SK-N-SH (cell line): Measurements from ENCODE around the gene PRDM15. TPM values are rescaled to one million over a fixed set of nuclear protein-coding genes. Genes with fewer than 3 reads are reported as not detected.
A peak's percentile ranks its signal among the peaks of the same experiment; 100 is the strongest.

ENCODE experiments used
- CTCF ChIA-PET: fragments of 300-600, 350-600 bp; formaldehyde crosslinking; extraction: SDS; loops from one replicate; lab custom pipeline; 2021; lab: Yijun Ruan, JAX
- POLR2A ChIA-PET: fragments of 350-600 bp; sonication (Branson Sonifier 250); formaldehyde crosslinking; extraction: SDS; loops from one replicate; lab custom pipeline; 2020; ENCODE audit warnings: antibody characterized with exemption, inconsistent platforms; lab: Yijun Ruan, JAX
- DNase-seq: peaks from one replicate; pipeline ENCODE4 v3.0.0; 2012
- H2AFZ ChIP-seq: fragments of 200-600 bp; sonication (generic); 2 replicates; pipeline ENCODE4 v1.8.1; 2016; ENCODE audit warnings: antibody characterized with exemption, mild to moderate bottlenecking, low read depth
- H3F3A ChIP-seq: fragments of 200-600 bp; sonication (generic); replicated peaks from 2 replicates; pipeline ENCODE3; 2016; ENCODE audit warnings: antibody characterized with exemption, mild to moderate bottlenecking; ENCODE audit not compliant: insufficient read depth
- H3K27ac ChIP-seq, 2 experiments: fragments of 200-500 bp in 1 of 2; fragments of 200-600 bp in 1 of 2; sonication (Bioruptor generic) in 1 of 2; sonication (generic), shearing (Covaris generic) in 1 of 2; 2 replicates each; pipeline versions ENCODE4 v1.5.1 to v1.6.1; 2014 to 2016; ENCODE audit warnings: low read depth in 2 of 2, inconsistent platforms in 1 of 2, low read length in 1 of 2, mild to moderate bottlenecking in 1 of 2, mixed read lengths in 1 of 2
- H3K27me3 ChIP-seq: fragments of 200-600 bp; sonication (generic), shearing (Covaris generic); 2 replicates; pipeline ENCODE4 v1.6.1; 2016; ENCODE audit warnings: mixed run types; ENCODE audit not compliant: insufficient read depth
- H3K36me3 ChIP-seq, 2 experiments: fragments of 200-500 bp in 1 of 2; fragments of 200-600 bp in 1 of 2; sonication (Bioruptor generic) in 1 of 2; sonication (generic) in 1 of 2; replicated peaks in 1 of 2; 2 replicates each; pipeline versions ENCODE3 to v1.5.1; 2014 to 2016; ENCODE audit warnings: low read length in 1 of 2, mild to moderate bottlenecking in 1 of 2; ENCODE audit not compliant: insufficient read depth in 2 of 2, control insufficient read depth in 1 of 2
- H3K4me1 ChIP-seq, 2 experiments: fragments of 200-500 bp in 1 of 2; fragments of 200-600 bp in 1 of 2; sonication (Bioruptor generic) in 1 of 2; sonication (generic), shearing (Covaris generic) in 1 of 2; 2 replicates each; pipeline versions ENCODE4 v1.5.1 to v1.6.1; 2014 to 2016; ENCODE audit warnings: low read depth in 1 of 2, low read length in 1 of 2, mixed run types in 1 of 2; ENCODE audit not compliant: insufficient read depth in 2 of 2, control insufficient read depth in 1 of 2
- H3K4me2 ChIP-seq: fragments of 200-600 bp; sonication (generic), shearing (Covaris generic); 2 replicates; pipeline ENCODE4 v1.6.1; 2017; ENCODE audit warnings: mixed run types
- H3K4me3 ChIP-seq, 2 experiments: fragments of 200-500 bp in 1 of 2; fragments of 200-600 bp in 1 of 2; sonication (Bioruptor generic) in 1 of 2; sonication (generic), shearing (Covaris generic) in 1 of 2; 2 replicates each; pipeline versions ENCODE4 v1.5.1 to v1.8.1; 2014 to 2016; ENCODE audit warnings: low read depth in 2 of 2, inconsistent platforms in 1 of 2, low read length in 1 of 2, mild to moderate bottlenecking in 1 of 2, mixed read lengths in 1 of 2, moderate library complexity in 1 of 2
- H3K79me2 ChIP-seq: fragments of 200-600 bp; sonication (generic); 2 replicates; pipeline ENCODE4 v1.8.1; 2017; ENCODE audit warnings: mild to moderate bottlenecking; ENCODE audit not compliant: insufficient read depth
- H3K9ac ChIP-seq: fragments of 200-600 bp; sonication (generic); 2 replicates; pipeline ENCODE4 v1.6.1; 2017; ENCODE audit warnings: mixed run types
- H3K9me2 ChIP-seq: fragments of 200-600 bp; sonication (generic); 2 replicates; pipeline ENCODE4 v1.6.1; 2017; ENCODE audit warnings: mixed run types
- H3K9me3 ChIP-seq: fragments of 200-600 bp; sonication (generic); 2 replicates; pipeline ENCODE4 v1.6.1; 2017; ENCODE audit warnings: mixed run types, mild to moderate bottlenecking, moderate library complexity
- H4K20me1 ChIP-seq: fragments of 200-600 bp; sonication (generic); 2 replicates; pipeline ENCODE4 v1.6.1; 2017; ENCODE audit warnings: mild to moderate bottlenecking, mixed run types; ENCODE audit not compliant: insufficient read depth
- JUND ChIP-seq: IDR thresholded peaks from 2 replicates; pipeline ENCODE4 v1.4.0; 2012
- MAX ChIP-seq: IDR thresholded peaks from 2 replicates; pipeline ENCODE4 v1.4.0; 2012; ENCODE audit warnings: low read depth
- MXI1 ChIP-seq: IDR thresholded peaks from 2 replicates; pipeline ENCODE4 v1.6.1; 2012; ENCODE audit warnings: mild to moderate bottlenecking, low read depth, low read length, improper control_type of control experiment
- NFIC ChIP-seq: IDR thresholded peaks from 2 replicates; pipeline ENCODE4 v1.4.0; 2012; ENCODE audit warnings: borderline replicate concordance
- RFX5 ChIP-seq: IDR thresholded peaks from 2 replicates; pipeline ENCODE4 v1.6.1; 2012; ENCODE audit warnings: mild to moderate bottlenecking, improper control_type of control experiment, low read length
- SIN3A ChIP-seq: IDR thresholded peaks from 2 replicates; pipeline ENCODE4 v1.6.1; 2012; ENCODE audit warnings: low read depth, mild to moderate bottlenecking, low read length, moderate library complexity, borderline replicate concordance
- TAF1 ChIP-seq: IDR thresholded peaks from 2 replicates; pipeline ENCODE4 v1.6.1; 2012; ENCODE audit warnings: low read depth, mild to moderate bottlenecking, low read length, moderate library complexity, borderline replicate concordance
- WGBS: methylation state at CpG from one replicate; pipeline ENCODE4 v1.1.6; 2017; ENCODE audit warnings: low lambda C conversion rate; 5-methylcytosine and 5-hydroxymethylcytosine counted together
- polyA plus RNA-seq, 3 experiments: library from polyadenylated mRNA; depleted of rRNA; stranded (reverse); fragments of >200 nt; gene quantifications; 2 replicates each; pipeline ENCODE4 v1.2.3, GENCODE V29; 2012
- TF ChIP-seq, protein P1 (sequence below): IDR thresholded peaks from 2 replicates; pipeline ENCODE4 v1.4.0; 2012; ENCODE audit warnings: low read depth, borderline replicate concordance

The PRDM15 gene
- polyA plus RNA-seq, 1 of the 3 experiments (the other 2 are of a cell fraction), result 7.0 TPM

DNA sequence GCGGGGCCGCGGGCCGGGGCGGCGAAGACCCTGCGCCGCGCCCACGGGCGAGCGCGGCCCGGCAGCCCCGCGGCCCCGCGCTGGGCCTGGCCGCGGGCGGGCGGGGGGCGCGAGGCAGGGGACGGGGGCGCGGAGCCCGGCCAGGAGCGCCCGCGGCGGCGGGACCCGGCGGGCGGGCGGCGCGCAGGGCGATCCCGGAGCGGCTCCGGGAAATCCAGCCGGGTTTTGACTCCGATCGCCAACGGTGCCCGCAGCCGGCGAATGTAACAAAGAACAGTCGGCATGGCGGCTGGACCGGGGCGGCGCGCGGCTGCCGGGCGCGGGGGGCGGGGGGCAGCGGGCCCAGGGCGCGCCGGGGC lies 334 bp downstream of the PRDM15 start:
- no CpG with 5 or more reads among the region's 65 CpGs for WGBS
- no peak overlapping the region for H2AFZ ChIP-seq
- no peaks in the 10 kb centered on the region for H3K27me3 ChIP-seq
- H3F3A ChIP-seq, result peaks cover 9% of the 10 kb centered on the region
- no peaks in the 10 kb centered on the region for H3K9me3 ChIP-seq
- H3K4me3 ChIP-seq, result peak overlapping the region; percentile 88 to 93
- H3K9me2 ChIP-seq, result no peaks in the 10 kb centered on the region
- peaks cover 24% of the 10 kb centered on the region; the same call in 1 of the 2 replicates for H3K79me2 ChIP-seq
- no peaks in the 10 kb centered on the region for H3K36me3 ChIP-seq
- TF ChIP-seq, protein P1, sequence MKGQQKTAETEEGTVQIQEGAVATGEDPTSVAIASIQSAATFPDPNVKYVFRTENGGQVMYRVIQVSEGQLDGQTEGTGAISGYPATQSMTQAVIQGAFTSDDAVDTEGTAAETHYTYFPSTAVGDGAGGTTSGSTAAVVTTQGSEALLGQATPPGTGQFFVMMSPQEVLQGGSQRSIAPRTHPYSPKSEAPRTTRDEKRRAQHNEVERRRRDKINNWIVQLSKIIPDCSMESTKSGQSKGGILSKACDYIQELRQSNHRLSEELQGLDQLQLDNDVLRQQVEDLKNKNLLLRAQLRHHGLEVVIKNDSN, result no peak
- 0 out of 2 replicates have a peak, but pooled peaks have one; percentile 15 for TF ChIP-seq JUND
- no peak for TF ChIP-seq NFIC
- TF ChIP-seq SIN3A, result no peak
- TF ChIP-seq TAF1, result peak; percentile 46; the same call in 1 of the 2 replicates
- DNase-seq, result peak; percentile 93
- peak overlapping the region; percentile 83; the same call in 1 of the 2 replicates for H3K9ac ChIP-seq
- H3K4me1 ChIP-seq, result peaks cover 0 to 13% of the 10 kb centered on the region in 2 experiments; a peak in 3 of 4 replicates
- no peaks in the 10 kb centered on the region for H4K20me1 ChIP-seq
- H3K4me2 ChIP-seq, result peak overlapping the region; percentile 94; the same call in 1 of the 2 replicates
- POLR2A ChIA-PET, result interaction anchor here (0.5 to 1.6 kb wide), 2 partner anchors 9 to 24 kb away, joined by 3 to 4 read pairs; no protein-coding TSS in a partner anchor
- H3K27ac ChIP-seq, result peak overlapping the region in 1 of 2 experiments; percentile 87; a peak in 2 of 4 replicates
- CTCF ChIA-PET, result interaction anchor here (2.4 kb wide), 1 partner anchor 239 kb away, joined by 10 read pairs; no protein-coding TSS in a partner anchor

DNA sequence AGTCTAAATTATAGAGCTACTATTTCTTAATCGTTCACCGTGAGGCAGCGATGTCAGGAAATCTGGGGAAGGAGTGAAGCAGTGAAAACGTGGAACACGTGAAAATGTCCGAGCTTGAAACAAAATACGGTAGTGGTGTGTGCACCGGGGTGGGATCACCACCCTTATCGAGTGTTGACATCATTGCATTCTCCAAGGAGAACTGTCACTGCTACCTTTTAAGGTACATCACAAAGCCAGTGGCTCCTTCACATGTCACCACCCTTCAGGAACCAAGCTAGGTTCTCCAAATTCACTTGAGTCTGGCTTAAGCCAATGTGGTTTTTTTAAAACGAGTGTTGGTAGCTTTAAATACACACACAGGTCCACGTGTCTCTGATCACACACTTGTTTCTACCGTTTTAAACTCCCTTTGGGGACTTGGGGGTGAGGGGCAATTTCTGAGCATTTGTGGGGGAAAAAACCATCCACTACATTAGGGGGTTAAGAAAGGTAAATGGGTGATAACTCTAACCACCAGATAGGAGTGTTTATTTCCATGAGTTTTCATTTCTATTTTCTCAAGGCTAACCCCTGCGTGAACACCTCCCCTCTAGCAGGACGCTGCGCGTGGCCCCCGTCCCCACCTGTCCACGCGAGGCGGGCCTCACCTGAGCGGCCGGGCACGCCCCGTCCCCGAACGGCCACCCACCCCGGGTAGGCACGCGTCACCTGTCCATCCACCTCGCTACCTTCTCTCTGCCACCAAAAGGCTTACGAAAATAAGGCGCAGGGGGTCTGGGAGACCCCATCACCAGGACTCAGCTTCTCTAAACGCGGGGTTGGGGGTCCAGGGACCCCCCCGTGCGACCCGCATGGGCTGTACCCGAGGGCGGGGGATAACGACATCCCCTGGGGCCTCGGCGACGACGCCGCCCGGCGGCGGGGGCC lies 978 bp downstream of the PRDM15 start:
- CTCF ChIA-PET, result interaction anchor here (0.8 to 2.4 kb wide), 7 partner anchors 11 to 240 kb away, joined by 3 to 10 read pairs (median 4); no protein-coding TSS in a partner anchor
- TF ChIP-seq MAX (peak; percentile 78), MXI1 (peak; percentile 87; the same call in 1 of the 2 replicates), RFX5 (no peak)
- peaks cover 24% of the 10 kb centered on the region; the same call in 1 of the 2 replicates for H3K79me2 ChIP-seq
- H3K4me1 ChIP-seq, result peaks cover 0 to 13% of the 10 kb centered on the region in 2 experiments; a peak in 3 of 4 replicates
- H3K9me2 ChIP-seq, result no peaks in the 10 kb centered on the region
- DNase-seq, result peak; percentile 70
- 5% methylated on average over 21 of the region's 48 CpGs for WGBS
- POLR2A ChIA-PET, result interaction anchor here (0.9 kb wide), 1 partner anchor 55 kb away, joined by 4 read pairs; no protein-coding TSS in a partner anchor
- H3K9me3 ChIP-seq, result no peaks in the 10 kb centered on the region
- peak overlapping the region; percentile 94 for H3K4me2 ChIP-seq
- H4K20me1 ChIP-seq, result no peaks in the 10 kb centered on the region
- H3F3A ChIP-seq, result peaks cover 9% of the 10 kb centered on the region
- H3K27ac ChIP-seq, result peak overlapping the region in 1 of 2 experiments; percentile 87; a peak in 2 of 4 replicates
- H3K4me3 ChIP-seq, result peak overlapping the region; percentile 88 to 93
- H3K27me3 ChIP-seq, result no peaks in the 10 kb centered on the region
- peak overlapping the region; percentile 64 for H2AFZ ChIP-seq
- peak overlapping the region; percentile 83 for H3K9ac ChIP-seq
- H3K36me3 ChIP-seq, result no peaks in the 10 kb centered on the region
